ENCODE measurements around the gene TNFRSF1B. TPM values are rescaled to one million over a fixed set of nuclear protein-coding genes. Genes with fewer than 3 reads are reported as not detected.

Gene TNFRSF1B
- total and polyA plus RNA-seq, 2 of the 8 experiments (the other 6 are each of a cell fraction or from before 2014, with no cell fraction given): 1.7 to 2.9 TPM

DNA sequence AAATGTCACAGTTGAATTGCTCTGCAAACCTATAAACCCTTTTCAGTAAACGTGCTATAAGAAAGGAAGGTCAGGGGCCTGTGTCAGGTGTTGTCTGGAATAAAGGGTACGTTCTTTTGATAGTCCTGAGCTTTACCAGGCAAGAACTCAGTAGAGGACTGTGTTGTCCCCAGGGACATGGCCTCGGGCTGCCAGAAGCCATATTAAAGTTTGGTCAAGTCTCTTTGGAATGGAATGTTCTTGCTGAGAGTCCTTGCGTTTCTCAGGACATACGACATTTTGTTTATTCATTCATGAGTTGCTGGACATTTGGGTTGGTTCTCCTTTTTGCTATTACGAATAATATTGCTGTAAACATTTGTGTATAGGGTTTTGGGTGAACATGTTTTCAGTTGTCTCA is 79.8 kb downstream of the TNFRSF1B start (continued):
- no peak for TF ChIP-seq ZNF274 (IDR thresholded peaks at IDR 0.05; ENCODE audit: borderline replicate concordance, extremely low read depth, low read length)
- TF ChIP-seq SRF (IDR thresholded peaks at IDR 0.05; ENCODE audit: low read depth, low read length): no peak

Measured in H1 (cell line).